Osteoblast (primary cell): ENCODE data around the gene SNX20. TPM values are rescaled to one million over a fixed set of nuclear protein-coding genes. Genes with fewer than 3 reads are reported as not detected.

Source experiments
- DNase-seq: peaks from one replicate; pipeline ENCODE4 v3.0.0; 2011; ENCODE audit warnings: low spot score, mixed read lengths; ENCODE audit not compliant: insufficient read length; ENCODE audit errors: missing footprints
- H2AFZ ChIP-seq: 2 replicates; pipeline ENCODE4 v1.6.0; 2011; ENCODE audit warnings: mild to moderate bottlenecking, low read length
- H3K27ac ChIP-seq: 2 replicates; pipeline ENCODE4 v1.5.1; 2011; ENCODE audit warnings: mild to moderate bottlenecking, low read depth, low read length, moderate library complexity
- H3K27me3 ChIP-seq: 2 replicates; pipeline ENCODE4 v1.6.0; 2012; ENCODE audit warnings: mild to moderate bottlenecking, control low read depth, inconsistent platforms, low read length, moderate library complexity; ENCODE audit not compliant: insufficient read depth
- H3K36me3 ChIP-seq: 2 replicates; pipeline ENCODE4 v1.5.1; 2011; ENCODE audit warnings: mild to moderate bottlenecking, low read length, control low read depth, moderate library complexity; ENCODE audit not compliant: insufficient read depth
- H3K4me1 ChIP-seq: 2 replicates; pipeline ENCODE4 v1.5.1; 2011; ENCODE audit warnings: mild to moderate bottlenecking, low read length, control low read depth, moderate library complexity; ENCODE audit not compliant: insufficient read depth
- H3K4me2 ChIP-seq: 2 replicates; pipeline ENCODE4 v1.6.0; 2011; ENCODE audit warnings: mild to moderate bottlenecking, low read length; ENCODE audit not compliant: insufficient read depth
- H3K4me3 ChIP-seq: fragments of 200-600 bp; sonication (generic); 3 replicates; pipeline ENCODE4 v1.5.1; 2012; ENCODE audit warnings: mild to moderate bottlenecking, low read length, inconsistent platforms; ENCODE audit not compliant: insufficient read depth
- H3K79me2 ChIP-seq: 2 replicates; pipeline ENCODE4 v1.6.0; 2012; ENCODE audit warnings: mild to moderate bottlenecking, low read length, control low read depth, inconsistent platforms; ENCODE audit not compliant: insufficient read depth
- H3K9me3 ChIP-seq: 2 replicates; pipeline ENCODE4 v1.5.1; 2011; ENCODE audit warnings: low read depth, low read length, control low read depth
- H4K20me1 ChIP-seq: 2 replicates; pipeline ENCODE4 v1.6.0; 2012; ENCODE audit warnings: mild to moderate bottlenecking, low read length, control low read depth; ENCODE audit not compliant: insufficient read depth
- total RNA-seq: library from RNA; depleted of rRNA; stranded (reverse); fragments of >200 nt; gene quantifications from 2 replicates; pipeline ENCODE4 v1.2.3, GENCODE V29; 2012
- TF ChIP-seq, protein P1 (sequence below): IDR thresholded peaks from 2 replicates; pipeline ENCODE4 v1.5.1; 2011; ENCODE audit warnings: mild to moderate bottlenecking, low read depth, low read length, moderate library complexity; ENCODE audit errors: extremely low read depth

The SNX20 gene
- total RNA-seq, 1 donor: not detected

- no peak for DNase-seq
- Histone ChIP-seq H3K27me3 (no peaks in the 10 kb centered on the region), H4K20me1 (no peaks in the 10 kb centered on the region), H3K79me2 (no peaks in the 10 kb centered on the region), H3K4me1 (peaks cover 2% of the 10 kb centered on the region), H2AFZ (no peak overlapping the region), H3K27ac (no peak overlapping the region), H3K36me3 (no peaks in the 10 kb centered on the region), H3K4me3 (no peak overlapping the region), H3K4me2 (no peak overlapping the region), H3K9me3 (peaks cover 6% of the 10 kb centered on the region)
- TF ChIP-seq, protein P1, sequence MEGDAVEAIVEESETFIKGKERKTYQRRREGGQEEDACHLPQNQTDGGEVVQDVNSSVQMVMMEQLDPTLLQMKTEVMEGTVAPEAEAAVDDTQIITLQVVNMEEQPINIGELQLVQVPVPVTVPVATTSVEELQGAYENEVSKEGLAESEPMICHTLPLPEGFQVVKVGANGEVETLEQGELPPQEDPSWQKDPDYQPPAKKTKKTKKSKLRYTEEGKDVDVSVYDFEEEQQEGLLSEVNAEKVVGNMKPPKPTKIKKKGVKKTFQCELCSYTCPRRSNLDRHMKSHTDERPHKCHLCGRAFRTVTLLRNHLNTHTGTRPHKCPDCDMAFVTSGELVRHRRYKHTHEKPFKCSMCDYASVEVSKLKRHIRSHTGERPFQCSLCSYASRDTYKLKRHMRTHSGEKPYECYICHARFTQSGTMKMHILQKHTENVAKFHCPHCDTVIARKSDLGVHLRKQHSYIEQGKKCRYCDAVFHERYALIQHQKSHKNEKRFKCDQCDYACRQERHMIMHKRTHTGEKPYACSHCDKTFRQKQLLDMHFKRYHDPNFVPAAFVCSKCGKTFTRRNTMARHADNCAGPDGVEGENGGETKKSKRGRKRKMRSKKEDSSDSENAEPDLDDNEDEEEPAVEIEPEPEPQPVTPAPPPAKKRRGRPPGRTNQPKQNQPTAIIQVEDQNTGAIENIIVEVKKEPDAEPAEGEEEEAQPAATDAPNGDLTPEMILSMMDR: no peak
These were observed 14.2 kb downstream of the SNX20 start for GRCh38 chr16:50666658-50667496.

DNA sequence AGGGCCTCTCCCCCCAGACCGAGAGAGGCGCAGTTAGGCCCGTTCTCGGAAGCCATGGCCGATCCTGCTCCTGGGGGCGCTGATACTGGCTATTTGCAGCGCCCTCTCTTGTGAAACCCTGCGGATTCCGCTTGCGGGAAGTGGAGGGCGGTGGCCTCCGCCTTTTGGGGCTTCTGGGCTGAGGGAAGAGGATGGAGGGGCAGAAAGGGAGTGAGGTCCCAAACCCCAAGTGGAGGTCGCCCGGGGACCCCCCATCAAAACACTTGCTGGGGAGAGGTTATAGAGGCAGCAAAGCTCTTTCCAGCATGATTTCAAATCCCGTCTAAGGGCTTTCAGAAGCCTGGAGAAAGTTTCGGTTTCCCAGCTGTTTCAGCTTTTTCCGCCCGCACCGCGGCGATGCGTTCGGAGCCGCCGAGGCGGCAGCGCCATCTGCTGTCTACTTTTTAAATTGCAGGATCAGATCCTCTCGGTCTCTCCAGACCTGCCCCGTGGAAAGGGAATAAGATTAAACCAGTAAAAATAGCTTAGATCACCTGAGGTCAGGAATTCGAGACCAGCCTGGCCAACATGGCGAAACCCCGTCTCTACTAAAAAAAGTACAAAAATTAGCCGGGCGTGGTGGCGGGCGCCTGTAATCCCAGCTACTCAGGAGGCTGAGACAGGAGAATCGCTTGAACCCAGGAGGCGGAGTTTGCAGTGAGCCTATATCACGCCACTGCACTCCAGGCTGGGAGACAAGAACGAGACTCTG, 15.8 kb downstream of the SNX20 start:
- TF ChIP-seq, protein P1: peak; percentile 80
- Histone ChIP-seq H4K20me1 (no peaks in the 10 kb centered on the region), H3K27ac (peak overlapping the region; percentile 31), H3K4me1 (peaks cover 2% of the 10 kb centered on the region), H3K4me3 (peak overlapping the region; percentile 72), H3K4me2 (peak overlapping the region; percentile 71), H3K79me2 (no peaks in the 10 kb centered on the region), H3K9me3 (no peaks in the 10 kb centered on the region), H2AFZ (peak overlapping the region; percentile 77), H3K36me3 (no peaks in the 10 kb centered on the region), H3K27me3 (no peaks in the 10 kb centered on the region)
- peak; percentile 96 for DNase-seq

DNA sequence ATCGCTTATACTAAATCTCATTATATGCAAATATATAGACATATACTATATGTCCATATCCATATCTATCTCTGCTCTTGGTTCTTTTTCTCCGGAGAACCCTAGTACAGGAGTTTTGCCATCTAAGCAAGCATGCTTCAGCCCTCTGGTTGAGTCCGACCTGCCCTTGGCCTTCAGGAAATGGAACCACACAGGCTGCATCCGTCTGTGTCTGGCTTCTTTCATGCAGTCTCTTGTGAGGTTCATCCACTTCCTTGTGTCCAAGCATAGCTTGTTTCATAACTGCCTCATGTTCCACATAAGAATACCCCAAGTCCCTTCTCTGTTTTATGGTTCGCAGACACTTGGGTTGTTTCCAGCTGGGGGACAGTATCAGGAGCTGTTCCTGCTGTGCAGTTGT, 16.8 kb downstream of the SNX20 start:
- DNase-seq: no peak
- H3K4me1 ChIP-seq: peaks cover 2% of the 10 kb centered on the region
- no peak overlapping the region for H3K4me3 ChIP-seq
- H3K27ac ChIP-seq: no peak overlapping the region
- H3K4me2 ChIP-seq: no peak overlapping the region
- H3K27me3 ChIP-seq: no peaks in the 10 kb centered on the region
- no peaks in the 10 kb centered on the region for H3K79me2 ChIP-seq
- TF ChIP-seq, protein P1: no peak
- no peak overlapping the region for H2AFZ ChIP-seq
- no peaks in the 10 kb centered on the region for H3K9me3 ChIP-seq
- H4K20me1 ChIP-seq: no peaks in the 10 kb centered on the region
- no peaks in the 10 kb centered on the region for H3K36me3 ChIP-seq
